Neural cell (in vitro differentiated cells): ENCODE measurements around the gene OR4D9.

Experiments
- CTCF ChIP-seq: fragments of 450-650 bp; IDR thresholded peaks from 2 replicates; pipeline ENCODE4 v1.5.1; 2014; ENCODE audit warnings: antibody characterized with exemption, mild to moderate bottlenecking, moderate library complexity; ENCODE audit not compliant: poor library complexity, severe bottlenecking
- EP300 ChIP-seq: fragments of 450-650 bp; conservative IDR thresholded peaks from 2 replicates; pipeline ENCODE4 v1.6.1; 2014; ENCODE audit warnings: antibody characterized with exemption, mild to moderate bottlenecking, moderate library complexity; ENCODE audit not compliant: poor library complexity, severe bottlenecking
- EZH2 ChIP-seq: fragments of 200-600, 300-800 bp; shearing (Covaris generic), sonication (generic); IDR thresholded peaks from 2 replicates; pipeline ENCODE4 v1.6.1; 2014; ENCODE audit warnings: antibody characterized with exemption, low read length, borderline replicate concordance, mild to moderate bottlenecking; ENCODE audit not compliant: insufficient read depth, poor library complexity, severe bottlenecking
- MXI1 ChIP-seq: fragments of 450-650 bp; conservative IDR thresholded peaks from 2 replicates; pipeline ENCODE4 v1.6.1; 2014; ENCODE audit warnings: antibody characterized with exemption, mild to moderate bottlenecking; ENCODE audit not compliant: poor library complexity, severe bottlenecking
- POLR2AphosphoS5 ChIP-seq: IDR thresholded peaks from 2 replicates; pipeline ENCODE4 v1.6.1; 2012
- RAD21 ChIP-seq: fragments of 450-650 bp; conservative IDR thresholded peaks from 2 replicates; pipeline ENCODE4 v1.6.1; 2014; ENCODE audit warnings: antibody characterized with exemption, mild to moderate bottlenecking, moderate library complexity
- REST ChIP-seq: IDR thresholded peaks from 2 replicates; pipeline ENCODE4 v1.6.1; 2012; ENCODE audit warnings: borderline replicate concordance
- SMC3 ChIP-seq: fragments of 450-650 bp; conservative IDR thresholded peaks from 2 replicates; pipeline ENCODE4 v1.6.1; 2014; ENCODE audit warnings: antibody characterized with exemption, mild to moderate bottlenecking, moderate library complexity; ENCODE audit not compliant: poor library complexity
- TAF1 ChIP-seq: IDR thresholded peaks from 2 replicates; pipeline ENCODE4 v1.6.1; 2012; ENCODE audit warnings: low read depth

DNA sequence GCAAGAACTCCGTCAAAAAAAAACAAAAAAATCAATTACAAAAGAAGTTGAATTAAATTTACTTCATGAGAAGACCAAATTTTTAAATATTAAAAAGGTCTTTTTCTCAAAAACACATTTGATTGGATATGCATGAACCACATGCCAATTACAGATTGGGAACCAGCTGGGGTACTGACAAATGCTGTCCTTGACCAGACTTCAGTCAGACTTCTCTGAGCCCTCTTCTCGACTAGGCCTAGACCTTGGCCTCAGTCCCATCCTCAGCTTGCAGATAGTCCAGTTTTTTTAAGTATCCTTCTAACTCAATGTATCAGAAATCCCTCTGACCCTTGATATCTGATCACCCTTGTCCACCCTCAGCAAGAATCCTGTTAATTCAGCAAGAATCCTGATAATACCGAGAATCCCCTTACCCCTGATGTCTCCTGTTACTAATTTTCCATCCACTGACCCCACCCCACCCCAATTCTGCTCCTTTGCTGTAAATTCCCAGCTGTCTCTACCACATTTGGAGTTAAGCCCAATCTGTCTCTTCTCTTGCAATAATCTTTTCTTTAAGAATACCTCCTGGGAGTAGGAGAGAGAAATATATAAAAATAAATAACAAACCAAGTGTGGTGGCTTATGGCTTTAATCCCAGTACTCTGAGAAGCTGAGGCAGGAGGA, 30.9 kb downstream of the OR4D9 start:
- no peak for TF ChIP-seq CTCF
- TF ChIP-seq POLR2AphosphoS5: no peak
- no peak for TF ChIP-seq REST
- no peak for TF ChIP-seq EZH2
- TF ChIP-seq MXI1: no peak
- no peak for TF ChIP-seq EP300
- TF ChIP-seq SMC3: no peak
- TF ChIP-seq RAD21: no peak
- no peak for TF ChIP-seq TAF1
